DOHH2 (cell line): Measurements from ENCODE around the gene SNRK.

ENCODE experiments used
- EZH2phosphoT487 ChIP-seq: fragments of 200-600 bp; sonication (generic); IDR thresholded peaks from 2 replicates; pipeline ENCODE4 v1.6.1; 2017; ENCODE audit warnings: borderline replicate concordance, mild to moderate bottlenecking, antibody characterized with exemption, low read length, moderate library complexity, mixed read lengths
- TF ChIP-seq, protein P1 (sequence below): fragments of 200-600 bp; sonication (generic); IDR thresholded peaks from one replicate; pipeline ENCODE4 v1.5.1; 2014; ENCODE audit warnings: antibody characterized with exemption, mild to moderate bottlenecking, low read depth, low read length; ENCODE audit not compliant: poor library complexity, severe bottlenecking

DNA sequence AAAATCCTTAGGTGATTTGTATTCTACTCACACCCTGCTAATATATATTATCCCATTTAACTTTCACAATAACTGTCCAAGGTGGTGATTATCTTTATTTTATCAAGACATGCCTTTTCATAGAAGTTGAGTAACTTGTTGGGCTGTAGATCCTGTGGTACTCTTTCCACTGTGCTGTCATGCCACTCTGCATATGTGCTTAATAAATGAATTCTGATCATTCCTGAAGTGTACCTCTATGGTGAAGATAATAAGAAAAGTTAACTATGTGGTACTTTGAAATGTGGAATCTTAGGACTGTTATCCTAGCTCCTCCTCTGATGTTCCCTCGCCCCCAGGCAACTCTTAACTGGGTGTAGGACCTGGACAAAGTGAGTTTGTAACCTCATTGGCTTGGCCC lies 5.2 kb downstream of the SNRK start:
- TF ChIP-seq, protein P1, sequence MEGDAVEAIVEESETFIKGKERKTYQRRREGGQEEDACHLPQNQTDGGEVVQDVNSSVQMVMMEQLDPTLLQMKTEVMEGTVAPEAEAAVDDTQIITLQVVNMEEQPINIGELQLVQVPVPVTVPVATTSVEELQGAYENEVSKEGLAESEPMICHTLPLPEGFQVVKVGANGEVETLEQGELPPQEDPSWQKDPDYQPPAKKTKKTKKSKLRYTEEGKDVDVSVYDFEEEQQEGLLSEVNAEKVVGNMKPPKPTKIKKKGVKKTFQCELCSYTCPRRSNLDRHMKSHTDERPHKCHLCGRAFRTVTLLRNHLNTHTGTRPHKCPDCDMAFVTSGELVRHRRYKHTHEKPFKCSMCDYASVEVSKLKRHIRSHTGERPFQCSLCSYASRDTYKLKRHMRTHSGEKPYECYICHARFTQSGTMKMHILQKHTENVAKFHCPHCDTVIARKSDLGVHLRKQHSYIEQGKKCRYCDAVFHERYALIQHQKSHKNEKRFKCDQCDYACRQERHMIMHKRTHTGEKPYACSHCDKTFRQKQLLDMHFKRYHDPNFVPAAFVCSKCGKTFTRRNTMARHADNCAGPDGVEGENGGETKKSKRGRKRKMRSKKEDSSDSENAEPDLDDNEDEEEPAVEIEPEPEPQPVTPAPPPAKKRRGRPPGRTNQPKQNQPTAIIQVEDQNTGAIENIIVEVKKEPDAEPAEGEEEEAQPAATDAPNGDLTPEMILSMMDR: no peak
- TF ChIP-seq EZH2phosphoT487: no peak
